ENCODE results near the gene SUCLG2.
"Not testable (repeated sequence)": the region's sequence is repeated elsewhere in the genome, so short reads cannot be mapped to it uniquely, and the experiment has no call there.

Gene SUCLG2

GRCh38 chr3:67610458-67610857, 44.0 kb downstream of the SUCLG2 start:
- in situ Hi-C loops (cut with MboI; ENCODE audit: low sequenced_read_pairs), result no loop called here

- in situ Hi-C loops (cut with MboI; ENCODE audit: low sequenced_read_pairs), result no loop called here
Observed at GRCh38 chr3:67609709-67610108, 44.7 kb downstream of the SUCLG2 start.

- in situ Hi-C loops (cut with MboI; ENCODE audit: low sequenced_read_pairs), result no loop called here
Observed at GRCh38 chr3:67608034-67608433, 46.4 kb downstream of the SUCLG2 start.

GRCh38 chr3:67605377-67605776, 49.0 kb downstream of the SUCLG2 start:
- in situ Hi-C loops (cut with MboI; ENCODE audit: low sequenced_read_pairs), result no loop called here

- in situ Hi-C loops (cut with MboI; ENCODE audit: low sequenced_read_pairs), result no loop called here
Observed at GRCh38 chr3:67602816-67603215, 51.6 kb downstream of the SUCLG2 start.

GRCh38 chr3:67601919-67602608, 52.3 kb downstream of the SUCLG2 start:
- in situ Hi-C loops (cut with MboI; ENCODE audit: low sequenced_read_pairs), result no loop called here

- in situ Hi-C loops (cut with MboI; ENCODE audit: low sequenced_read_pairs), result no loop called here
Observed at GRCh38 chr3:67601385-67601784, 53.0 kb downstream of the SUCLG2 start.

- in situ Hi-C loops (cut with MboI; ENCODE audit: low sequenced_read_pairs), result no loop called here
Observed at GRCh38 chr3:67599821-67600220, 54.6 kb downstream of the SUCLG2 start.

GRCh38 chr3:67598814-67599556, 55.4 kb downstream of the SUCLG2 start:
- in situ Hi-C loops (cut with MboI; ENCODE audit: low sequenced_read_pairs), result no loop called here

- in situ Hi-C loops (cut with MboI; ENCODE audit: low sequenced_read_pairs), result no loop called here
Observed at GRCh38 chr3:67595424-67595823, 59.0 kb downstream of the SUCLG2 start.

- in situ Hi-C loops (cut with MboI; ENCODE audit: low sequenced_read_pairs), result no loop called here
Observed at GRCh38 chr3:67593761-67594234, 60.6 kb downstream of the SUCLG2 start.

- in situ Hi-C loops (cut with MboI; ENCODE audit: low sequenced_read_pairs), result no loop called here
Observed at GRCh38 chr3:67592057-67592456, 62.4 kb downstream of the SUCLG2 start.

- in situ Hi-C loops (cut with MboI; ENCODE audit: low sequenced_read_pairs), result no loop called here
Observed at GRCh38 chr3:67587811-67588210, 66.6 kb downstream of the SUCLG2 start.

GRCh38 chr3:67587301-67587700, 67.1 kb downstream of the SUCLG2 start:
- in situ Hi-C loops (cut with MboI; ENCODE audit: low sequenced_read_pairs), result no loop called here

GRCh38 chr3:67584608-67585007, 69.8 kb downstream of the SUCLG2 start:
- in situ Hi-C loops (cut with MboI; ENCODE audit: low sequenced_read_pairs), result not testable (repeated sequence)

GRCh38 chr3:67580430-67581000, 73.9 kb downstream of the SUCLG2 start:
- in situ Hi-C loops (cut with MboI; ENCODE audit: low sequenced_read_pairs), result no loop called here

GRCh38 chr3:67578416-67578815, 76.0 kb downstream of the SUCLG2 start:
- in situ Hi-C loops (cut with MboI; ENCODE audit: low sequenced_read_pairs), result no loop called here

- in situ Hi-C loops (cut with MboI; ENCODE audit: low sequenced_read_pairs), result no loop called here
Observed at GRCh38 chr3:67576441-67576840, 78.0 kb downstream of the SUCLG2 start.

- in situ Hi-C loops (cut with MboI; ENCODE audit: low sequenced_read_pairs), result no loop called here
Observed at GRCh38 chr3:67569324-67569723, 85.1 kb downstream of the SUCLG2 start.

- in situ Hi-C loops (cut with MboI; ENCODE audit: low sequenced_read_pairs), result no loop called here
Observed at GRCh38 chr3:67567893-67568292, 86.5 kb downstream of the SUCLG2 start.

GRCh38 chr3:67564973-67565372, 89.4 kb downstream of the SUCLG2 start:
- in situ Hi-C loops (cut with MboI; ENCODE audit: low sequenced_read_pairs), result no loop called here

GRCh38 chr3:67564008-67564407, 90.4 kb downstream of the SUCLG2 start:
- in situ Hi-C loops (cut with MboI; ENCODE audit: low sequenced_read_pairs), result no loop called here

Measured in HL-60/S4 treated with phorbol 12-myristate 13-acetate at 8.2 ng/mL for 4 days and 3 days (cell line).